Fibroblast of lung (primary cell): Measurements from ENCODE around the gene PPP1CB. TPM values are rescaled to one million over a fixed set of nuclear protein-coding genes. Genes with fewer than 3 reads are reported as not detected.

ENCODE experiments used
- DNase-seq, 2 donors: peaks; one replicate each; pipeline versions ENCODE4 v3.0.0 to v3.0.0-alpha.2; 2010; ENCODE audit warnings: low read depth in 2 of 2
- H2AFZ ChIP-seq: 2 replicates; pipeline ENCODE4 v1.5.1; 2012; ENCODE audit warnings: low read length, control low read depth, inconsistent platforms
- H3K27ac ChIP-seq: 2 replicates; pipeline ENCODE4 v1.5.1; 2011; ENCODE audit warnings: low read length, control low read depth; ENCODE audit not compliant: insufficient read depth
- H3K27me3 ChIP-seq: 2 replicates; pipeline ENCODE4 v1.5.1; 2011; ENCODE audit warnings: mild to moderate bottlenecking, low read length; ENCODE audit not compliant: control insufficient read depth, insufficient read depth
- H3K36me3 ChIP-seq: 2 replicates; pipeline ENCODE4 v1.5.1; 2011; ENCODE audit warnings: low read length; ENCODE audit not compliant: control insufficient read depth, insufficient read depth
- H3K4me1 ChIP-seq: 2 replicates; pipeline ENCODE4 v1.5.1; 2011; ENCODE audit warnings: low read length; ENCODE audit not compliant: control insufficient read depth, insufficient read depth; ENCODE audit errors: extremely low read depth
- H3K4me2 ChIP-seq: 2 replicates; pipeline ENCODE4 v1.5.1; 2011; ENCODE audit warnings: low read length, control low read depth; ENCODE audit not compliant: insufficient read depth; ENCODE audit errors: extremely low read depth
- H3K4me3 ChIP-seq, 4 experiments: fragments of 200-600 bp in 1 of 4; sonication (generic) in 1 of 4; replicated peaks in 1 of 4; 2 replicates each; pipeline ENCODE4 v1.5.1; 2011 to 2016; ENCODE audit warnings: low read length in 4 of 4, low read depth in 3 of 4, mild to moderate bottlenecking in 3 of 4, control low read depth in 2 of 4, inconsistent platforms in 1 of 4, mixed read lengths in 1 of 4; ENCODE audit not compliant: insufficient read depth in 1 of 4; ENCODE audit errors: control extremely low read depth in 1 of 4
- H3K79me2 ChIP-seq: 2 replicates; pipeline ENCODE4 v1.5.1; 2012; ENCODE audit warnings: mild to moderate bottlenecking, low read length, inconsistent platforms; ENCODE audit not compliant: control insufficient read depth, insufficient read depth
- H3K9ac ChIP-seq: 2 replicates; pipeline ENCODE4 v1.5.1; 2011; ENCODE audit warnings: mild to moderate bottlenecking, low read length, control low read depth; ENCODE audit not compliant: insufficient read depth
- H3K9me3 ChIP-seq: 2 replicates; pipeline ENCODE4 v1.5.1; 2012; ENCODE audit warnings: low read depth, low read length; ENCODE audit not compliant: control insufficient read depth, insufficient read depth
- H4K20me1 ChIP-seq: 2 replicates; pipeline ENCODE4 v1.5.1; 2011; ENCODE audit warnings: low read length; ENCODE audit not compliant: control insufficient read depth, insufficient read depth; ENCODE audit errors: extremely low read depth
- EZH2 ChIP-seq: IDR thresholded peaks from 2 replicates; pipeline ENCODE4 v1.5.1; 2012; ENCODE audit warnings: low read length, control low read depth, mild to moderate bottlenecking; ENCODE audit errors: missing control alignments
- polyA plus RNA-seq, 2 donors: library from polyadenylated mRNA; depleted of rRNA in 1 of 2; stranded (reverse) in 1 of 2; unstranded in 1 of 2; fragments of >200 nt; gene quantifications; 2 replicates each; pipeline ENCODE4 v1.2.1, GENCODE V29; 2011 to 2012; ENCODE audit warnings: missing spikeins in 1 of 2
- total RNA-seq: library from RNA; depleted of rRNA; stranded (reverse); fragments of >200 nt; gene quantifications from 2 replicates; pipeline ENCODE4 v1.2.1, GENCODE V29; 2014
- TF ChIP-seq, protein P1 (sequence below), 2 donors: IDR thresholded peaks in 1 of 2; conservative IDR thresholded peaks in 1 of 2; 1 replicate in 1 of 2; 2 replicates in 1 of 2; pipeline ENCODE4 v1.5.1; 2011 to 2012; ENCODE audit warnings: low read length in 2 of 2, control low read depth in 1 of 2, inconsistent platforms in 1 of 2, low read depth in 1 of 2, mild to moderate bottlenecking in 1 of 2

PPP1CB gene
- total and polyA plus RNA-seq, 2 donors (not counting 1 experiment from before 2014, with no cell fraction given) = 172 to 179 TPM

DNA sequence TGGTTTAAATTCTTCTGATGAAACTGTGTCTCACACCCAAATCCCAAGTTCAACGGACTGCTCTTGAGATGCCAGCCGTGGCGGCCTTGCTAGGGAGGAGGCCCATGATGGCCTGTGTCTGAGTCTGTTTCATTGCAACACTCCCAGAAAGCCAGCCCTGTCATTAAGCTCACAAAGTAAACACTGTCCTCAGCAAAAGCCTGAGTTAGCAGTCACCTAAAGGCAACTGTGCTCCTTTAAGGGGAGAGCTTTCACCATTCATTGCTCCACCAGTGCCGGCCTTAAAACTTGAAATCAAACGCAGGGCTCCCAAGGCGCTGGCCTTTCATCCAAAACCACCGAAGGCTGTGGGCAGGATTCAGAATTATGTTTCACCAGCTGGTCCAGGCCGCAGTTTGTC, 42.5 kb upstream of the PPP1CB start:
- Histone ChIP-seq H2AFZ (peak overlapping the region; percentile 29), H3K27me3 (no peaks in the 10 kb centered on the region), H3K79me2 (no peaks in the 10 kb centered on the region), H3K27ac (no peak overlapping the region), H3K4me2 (no peak overlapping the region), H3K9me3 (no peaks in the 10 kb centered on the region), H3K4me3 (no peak overlapping the region), H3K36me3 (no peaks in the 10 kb centered on the region), H3K4me1 (peaks cover 2% of the 10 kb centered on the region), H3K9ac (no peak overlapping the region), H4K20me1 (no peaks in the 10 kb centered on the region)
- TF ChIP-seq, protein P1, sequence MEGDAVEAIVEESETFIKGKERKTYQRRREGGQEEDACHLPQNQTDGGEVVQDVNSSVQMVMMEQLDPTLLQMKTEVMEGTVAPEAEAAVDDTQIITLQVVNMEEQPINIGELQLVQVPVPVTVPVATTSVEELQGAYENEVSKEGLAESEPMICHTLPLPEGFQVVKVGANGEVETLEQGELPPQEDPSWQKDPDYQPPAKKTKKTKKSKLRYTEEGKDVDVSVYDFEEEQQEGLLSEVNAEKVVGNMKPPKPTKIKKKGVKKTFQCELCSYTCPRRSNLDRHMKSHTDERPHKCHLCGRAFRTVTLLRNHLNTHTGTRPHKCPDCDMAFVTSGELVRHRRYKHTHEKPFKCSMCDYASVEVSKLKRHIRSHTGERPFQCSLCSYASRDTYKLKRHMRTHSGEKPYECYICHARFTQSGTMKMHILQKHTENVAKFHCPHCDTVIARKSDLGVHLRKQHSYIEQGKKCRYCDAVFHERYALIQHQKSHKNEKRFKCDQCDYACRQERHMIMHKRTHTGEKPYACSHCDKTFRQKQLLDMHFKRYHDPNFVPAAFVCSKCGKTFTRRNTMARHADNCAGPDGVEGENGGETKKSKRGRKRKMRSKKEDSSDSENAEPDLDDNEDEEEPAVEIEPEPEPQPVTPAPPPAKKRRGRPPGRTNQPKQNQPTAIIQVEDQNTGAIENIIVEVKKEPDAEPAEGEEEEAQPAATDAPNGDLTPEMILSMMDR (conservative IDR thresholded peaks at IDR 0.05 in 1 of 2, IDR thresholded peaks at IDR 0.05 in 1 of 2; ENCODE audit: low read depth in 1 of 2, low read length in 2 of 2) = no peak
- peak in 1 of 2 donors; percentile 59 for DNase-seq

DNA sequence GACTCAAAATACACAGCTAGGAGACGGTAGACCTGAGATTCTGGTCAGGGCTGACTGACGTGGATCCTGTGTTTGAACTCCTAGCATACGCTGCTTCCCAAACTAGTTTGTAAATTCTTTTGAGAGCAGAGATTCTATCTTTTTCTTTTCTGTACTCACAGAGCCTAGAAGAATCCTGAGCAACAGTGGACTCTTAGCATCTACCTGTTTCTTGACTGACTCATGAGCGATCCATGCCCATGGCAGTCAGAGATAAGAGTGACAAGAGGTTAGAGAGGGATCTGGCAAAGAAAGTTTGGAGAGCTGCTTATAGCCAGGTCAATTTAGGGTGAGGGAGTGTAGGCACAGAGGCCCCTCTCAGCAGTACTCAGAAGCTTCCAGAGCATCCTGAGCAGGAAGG, 41.1 kb upstream of the PPP1CB start:
- Histone ChIP-seq H4K20me1 (no peaks in the 10 kb centered on the region), H3K27ac (no peak overlapping the region), H3K9ac (no peak overlapping the region), H3K4me1 (peaks cover 2% of the 10 kb centered on the region), H3K9me3 (no peaks in the 10 kb centered on the region), H3K4me2 (no peak overlapping the region), H3K36me3 (no peaks in the 10 kb centered on the region), H2AFZ (no peak overlapping the region), H3K79me2 (no peaks in the 10 kb centered on the region), H3K27me3 (no peaks in the 10 kb centered on the region), H3K4me3 (no peak overlapping the region)
- no peak for DNase-seq
- no peak for TF ChIP-seq EZH2
- TF ChIP-seq, protein P1 (conservative IDR thresholded peaks at IDR 0.05 in 1 of 2, IDR thresholded peaks at IDR 0.05 in 1 of 2; ENCODE audit: low read depth in 1 of 2, low read length in 2 of 2) = no peak

DNA sequence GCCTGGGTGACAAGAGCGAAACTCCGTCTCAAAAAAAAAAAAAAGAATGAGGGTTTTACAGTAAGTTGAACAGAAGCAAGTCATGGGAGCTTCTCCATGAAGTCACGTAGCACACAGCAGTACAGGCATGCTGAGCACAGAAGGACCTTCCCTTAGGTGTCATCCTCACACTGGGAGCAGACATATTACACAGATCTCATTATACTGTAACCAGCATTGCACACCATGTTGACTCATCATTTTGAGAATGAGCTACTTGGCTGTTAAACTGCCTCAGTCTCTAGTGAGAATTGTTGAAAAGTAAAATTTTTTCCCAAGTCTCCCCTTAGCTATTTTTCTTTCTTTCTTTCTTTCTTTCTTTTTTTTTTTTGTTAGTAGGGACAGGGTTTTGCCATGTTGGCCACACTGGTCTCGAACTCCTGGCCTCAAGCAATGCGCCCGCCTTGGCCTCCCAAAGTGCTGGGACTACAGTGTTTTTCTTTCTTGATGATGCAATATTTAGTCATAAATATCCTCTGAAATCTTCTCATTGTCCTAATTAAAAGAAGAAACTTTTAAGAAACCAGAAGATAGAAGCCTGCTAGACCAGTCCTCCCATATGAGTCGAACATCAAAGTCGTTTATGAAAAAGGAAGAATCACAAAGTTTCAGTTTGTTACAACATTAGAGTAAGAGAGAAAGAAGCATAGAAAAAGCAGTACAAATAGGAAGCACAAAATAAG, 37.9 kb upstream of the PPP1CB start:
- H3K4me3 ChIP-seq = no peak overlapping the region
- H3K9ac ChIP-seq = no peak overlapping the region
- DNase-seq = peak; percentile 42 to 70
- no peaks in the 10 kb centered on the region for H4K20me1 ChIP-seq
- H3K36me3 ChIP-seq = no peaks in the 10 kb centered on the region
- H3K79me2 ChIP-seq = no peaks in the 10 kb centered on the region
- no peaks in the 10 kb centered on the region for H3K27me3 ChIP-seq
- peaks cover 14% of the 10 kb centered on the region for H3K4me1 ChIP-seq
- no peak overlapping the region for H2AFZ ChIP-seq
- H3K9me3 ChIP-seq = no peaks in the 10 kb centered on the region
- no peak overlapping the region for H3K27ac ChIP-seq
- H3K4me2 ChIP-seq = no peak overlapping the region
- no peak for TF ChIP-seq EZH2
- TF ChIP-seq, protein P1 (conservative IDR thresholded peaks at IDR 0.05 in 1 of 2, IDR thresholded peaks at IDR 0.05 in 1 of 2; ENCODE audit: low read depth in 1 of 2, low read length in 2 of 2) = no peak
